ENCODE data around the gene SLC6A18.

SLC6A18 gene

GRCh38 chr5:1188464-1188863, 36.7 kb upstream of the SLC6A18 start:
- no peak overlapping the region for H2AK5ac ChIP-seq (ENCODE audit: low read length)
- no CpG with 5 or more reads among the region's 6 CpGs for WGBS (ENCODE audit: extremely low coverage, insufficient coverage, low lambda C conversion rate)
- no peak overlapping the region for H2BK5ac ChIP-seq (ENCODE audit: low read length)
- no peak overlapping the region for H3K18ac ChIP-seq (ENCODE audit: low read length)
- H3K27ac ChIP-seq (ENCODE audit: low read depth, low read length): no peak overlapping the region
- H2BK120ac ChIP-seq (ENCODE audit: low read depth, low read length): no peak overlapping the region
- no peak overlapping the region for H3K4me2 ChIP-seq (ENCODE audit: low read length)
- H3K79me1 ChIP-seq (ENCODE audit: low read length): no peaks in the 10 kb centered on the region
- H3K4ac ChIP-seq (ENCODE audit: low read depth, low read length): no peak overlapping the region
- no peak for DNase-seq
- no peak overlapping the region for H3K23ac ChIP-seq (ENCODE audit: low read length)
- no peak overlapping the region for H3K56ac ChIP-seq (ENCODE audit: low read length)
- no peaks in the 10 kb centered on the region for H3K4me1 ChIP-seq (ENCODE audit: control insufficient read depth, low read depth, low read length)
- H4K8ac ChIP-seq (ENCODE audit: low read depth, low read length): no peak overlapping the region
- H3K79me2 ChIP-seq (ENCODE audit: control insufficient read depth, insufficient read depth, low read length): no peaks in the 10 kb centered on the region
- H3K27me3 ChIP-seq (ENCODE audit: insufficient read depth, low read length, poor library complexity): no peaks in the 10 kb centered on the region
- H3K36me3 ChIP-seq (ENCODE audit: control insufficient read depth, insufficient read depth, low read length): no peaks in the 10 kb centered on the region
- H2BK15ac ChIP-seq (replicated peaks; ENCODE audit: low read depth): no peak overlapping the region
- no peak overlapping the region for H4K5ac ChIP-seq (ENCODE audit: low read length)
- H3K4me3 ChIP-seq (ENCODE audit: low read length): no peak overlapping the region
- H3K9ac ChIP-seq (ENCODE audit: low read length): no peak overlapping the region

- DNase-seq: no peak
- H2BK5ac ChIP-seq (ENCODE audit: low read length): no peak overlapping the region
- no peak overlapping the region for H3K4me3 ChIP-seq (ENCODE audit: low read length)
- H2BK15ac ChIP-seq (replicated peaks; ENCODE audit: low read depth): no peak overlapping the region
- H3K27ac ChIP-seq (ENCODE audit: low read depth, low read length): no peak overlapping the region
- H2BK120ac ChIP-seq (ENCODE audit: low read depth, low read length): no peak overlapping the region
- no peaks in the 10 kb centered on the region for H3K27me3 ChIP-seq (ENCODE audit: insufficient read depth, low read length, poor library complexity)
- H3K4me2 ChIP-seq (ENCODE audit: low read length): no peak overlapping the region
- no peak overlapping the region for H3K23ac ChIP-seq (ENCODE audit: low read length)
- no peak overlapping the region for H4K8ac ChIP-seq (ENCODE audit: low read depth, low read length)
- H3K79me1 ChIP-seq (ENCODE audit: low read length): no peaks in the 10 kb centered on the region
- no peak overlapping the region for H4K5ac ChIP-seq (ENCODE audit: low read length)
- no CpG with 5 or more reads among the region's 10 CpGs for WGBS (ENCODE audit: extremely low coverage, insufficient coverage, low lambda C conversion rate)
- no peak overlapping the region for H3K56ac ChIP-seq (ENCODE audit: low read length)
- H3K9ac ChIP-seq (ENCODE audit: low read length): no peak overlapping the region
- H2AK5ac ChIP-seq (ENCODE audit: low read length): no peak overlapping the region
- H3K4me1 ChIP-seq (ENCODE audit: control insufficient read depth, low read depth, low read length): no peaks in the 10 kb centered on the region
- no peak overlapping the region for H3K18ac ChIP-seq (ENCODE audit: low read length)
- no peaks in the 10 kb centered on the region for H3K36me3 ChIP-seq (ENCODE audit: control insufficient read depth, insufficient read depth, low read length)
- H3K79me2 ChIP-seq (ENCODE audit: control insufficient read depth, insufficient read depth, low read length): no peaks in the 10 kb centered on the region
- H3K4ac ChIP-seq (ENCODE audit: low read depth, low read length): no peak overlapping the region
These were observed 35.9 kb upstream of the SLC6A18 start for GRCh38 chr5:1189269-1189668.

GRCh38 chr5:1190278-1190677, 34.9 kb upstream of the SLC6A18 start:
- WGBS (ENCODE audit: extremely low coverage, insufficient coverage, low lambda C conversion rate): no CpG with 5 or more reads among the region's 12 CpGs
- Histone ChIP-seq H3K9ac (ENCODE audit: low read length) (no peak overlapping the region), H3K56ac (ENCODE audit: low read length) (no peak overlapping the region), H3K27ac (ENCODE audit: low read depth, low read length) (no peak overlapping the region), H3K23ac (ENCODE audit: low read length) (no peak overlapping the region), H3K4me3 (ENCODE audit: low read length) (no peak overlapping the region), H2BK120ac (ENCODE audit: low read depth, low read length) (no peak overlapping the region), H3K79me1 (ENCODE audit: low read length) (no peaks in the 10 kb centered on the region), H3K36me3 (ENCODE audit: control insufficient read depth, insufficient read depth, low read length) (no peaks in the 10 kb centered on the region), H3K27me3 (ENCODE audit: insufficient read depth, low read length, poor library complexity) (no peaks in the 10 kb centered on the region), H3K18ac (ENCODE audit: low read length) (no peak overlapping the region), H3K4me1 (ENCODE audit: control insufficient read depth, low read depth, low read length) (no peaks in the 10 kb centered on the region), H3K4ac (ENCODE audit: low read depth, low read length) (no peak overlapping the region), H3K4me2 (ENCODE audit: low read length) (no peak overlapping the region), H3K79me2 (ENCODE audit: control insufficient read depth, insufficient read depth, low read length) (no peaks in the 10 kb centered on the region), H4K8ac (ENCODE audit: low read depth, low read length) (no peak overlapping the region), H2BK15ac (replicated peaks; ENCODE audit: low read depth) (no peak overlapping the region), H2BK5ac (ENCODE audit: low read length) (no peak overlapping the region), H4K5ac (ENCODE audit: low read length) (no peak overlapping the region), H2AK5ac (ENCODE audit: low read length) (no peak overlapping the region)
- DNase-seq: no peak

- H3K4me2 ChIP-seq (ENCODE audit: low read length): no peak overlapping the region
- H2BK5ac ChIP-seq (ENCODE audit: low read length): no peak overlapping the region
- H3K36me3 ChIP-seq (ENCODE audit: control insufficient read depth, insufficient read depth, low read length): no peaks in the 10 kb centered on the region
- H3K23ac ChIP-seq (ENCODE audit: low read length): no peak overlapping the region
- H3K9ac ChIP-seq (ENCODE audit: low read length): no peak overlapping the region
- H2AK5ac ChIP-seq (ENCODE audit: low read length): no peak overlapping the region
- H2BK120ac ChIP-seq (ENCODE audit: low read depth, low read length): no peak overlapping the region
- WGBS (ENCODE audit: extremely low coverage, insufficient coverage, low lambda C conversion rate): no CpG with 5 or more reads among the region's 6 CpGs
- no peak overlapping the region for H3K18ac ChIP-seq (ENCODE audit: low read length)
- H4K8ac ChIP-seq (ENCODE audit: low read depth, low read length): no peak overlapping the region
- no peak overlapping the region for H3K56ac ChIP-seq (ENCODE audit: low read length)
- DNase-seq: no peak
- H4K5ac ChIP-seq (ENCODE audit: low read length): no peak overlapping the region
- H3K4ac ChIP-seq (ENCODE audit: low read depth, low read length): no peak overlapping the region
- no peaks in the 10 kb centered on the region for H3K27me3 ChIP-seq (ENCODE audit: insufficient read depth, low read length, poor library complexity)
- no peak overlapping the region for H3K4me3 ChIP-seq (ENCODE audit: low read length)
- H3K79me2 ChIP-seq (ENCODE audit: control insufficient read depth, insufficient read depth, low read length): no peaks in the 10 kb centered on the region
- no peaks in the 10 kb centered on the region for H3K4me1 ChIP-seq (ENCODE audit: control insufficient read depth, low read depth, low read length)
- H3K79me1 ChIP-seq (ENCODE audit: low read length): no peaks in the 10 kb centered on the region
- H2BK15ac ChIP-seq (replicated peaks; ENCODE audit: low read depth): no peak overlapping the region
- no peak overlapping the region for H3K27ac ChIP-seq (ENCODE audit: low read depth, low read length)
These were observed 34.3 kb upstream of the SLC6A18 start for GRCh38 chr5:1190837-1191239.

GRCh38 chr5:1192971-1193590, 32.1 kb upstream of the SLC6A18 start:
- Histone ChIP-seq H3K9ac (ENCODE audit: low read length) (no peak overlapping the region), H3K36me3 (ENCODE audit: control insufficient read depth, insufficient read depth, low read length) (no peaks in the 10 kb centered on the region), H4K5ac (ENCODE audit: low read length) (no peak overlapping the region), H3K4me2 (ENCODE audit: low read length) (no peak overlapping the region), H2BK15ac (replicated peaks; ENCODE audit: low read depth) (no peak overlapping the region), H2BK120ac (ENCODE audit: low read depth, low read length) (no peak overlapping the region), H3K79me1 (ENCODE audit: low read length) (no peaks in the 10 kb centered on the region), H3K4me1 (ENCODE audit: control insufficient read depth, low read depth, low read length) (no peaks in the 10 kb centered on the region), H2BK5ac (ENCODE audit: low read length) (no peak overlapping the region), H3K27ac (ENCODE audit: low read depth, low read length) (no peak overlapping the region), H3K56ac (ENCODE audit: low read length) (no peak overlapping the region), H3K4ac (ENCODE audit: low read depth, low read length) (no peak overlapping the region), H3K18ac (ENCODE audit: low read length) (no peak overlapping the region), H3K4me3 (ENCODE audit: low read length) (no peak overlapping the region), H2AK5ac (ENCODE audit: low read length) (no peak overlapping the region), H4K8ac (ENCODE audit: low read depth, low read length) (no peak overlapping the region), H3K79me2 (ENCODE audit: control insufficient read depth, insufficient read depth, low read length) (no peaks in the 10 kb centered on the region), H3K23ac (ENCODE audit: low read length) (no peak overlapping the region), H3K27me3 (ENCODE audit: insufficient read depth, low read length, poor library complexity) (no peaks in the 10 kb centered on the region)
- DNase-seq: no peak
- no CpG with 5 or more reads among the region's 18 CpGs for WGBS (ENCODE audit: extremely low coverage, insufficient coverage, low lambda C conversion rate)

- H3K18ac ChIP-seq (ENCODE audit: low read length): no peak overlapping the region
These were observed 31.6 kb upstream of the SLC6A18 start for GRCh38 chr5:1193591-1193985.

More at GRCh38 chr5:1193591-1193985, 31.6 kb upstream of the SLC6A18 start:
- H3K36me3 ChIP-seq (ENCODE audit: control insufficient read depth, insufficient read depth, low read length): no peaks in the 10 kb centered on the region
- no peak overlapping the region for H4K5ac ChIP-seq (ENCODE audit: low read length)
- DNase-seq: no peak
- H3K79me1 ChIP-seq (ENCODE audit: low read length): no peaks in the 10 kb centered on the region
- H3K4me2 ChIP-seq (ENCODE audit: low read length): no peak overlapping the region
- H2BK15ac ChIP-seq (replicated peaks; ENCODE audit: low read depth): no peak overlapping the region
- no peak overlapping the region for H3K4me3 ChIP-seq (ENCODE audit: low read length)
- no peaks in the 10 kb centered on the region for H3K79me2 ChIP-seq (ENCODE audit: control insufficient read depth, insufficient read depth, low read length)
- H3K23ac ChIP-seq (ENCODE audit: low read length): no peak overlapping the region
- H3K56ac ChIP-seq (ENCODE audit: low read length): no peak overlapping the region
- H3K4ac ChIP-seq (ENCODE audit: low read depth, low read length): no peak overlapping the region
- no CpG with 5 or more reads among the region's 28 CpGs for WGBS (ENCODE audit: extremely low coverage, insufficient coverage, low lambda C conversion rate)
- no peak overlapping the region for H2BK120ac ChIP-seq (ENCODE audit: low read depth, low read length)
- no peak overlapping the region for H2AK5ac ChIP-seq (ENCODE audit: low read length)
- H3K27me3 ChIP-seq (ENCODE audit: insufficient read depth, low read length, poor library complexity): no peaks in the 10 kb centered on the region
- H2BK5ac ChIP-seq (ENCODE audit: low read length): no peak overlapping the region
- no peak overlapping the region for H3K9ac ChIP-seq (ENCODE audit: low read length)
- H3K4me1 ChIP-seq (ENCODE audit: control insufficient read depth, low read depth, low read length): no peaks in the 10 kb centered on the region
- no peak overlapping the region for H3K27ac ChIP-seq (ENCODE audit: low read depth, low read length)
- H4K8ac ChIP-seq (ENCODE audit: low read depth, low read length): no peak overlapping the region
